ENCODE data around the gene PLCD1.

PLCD1 gene

DNA sequence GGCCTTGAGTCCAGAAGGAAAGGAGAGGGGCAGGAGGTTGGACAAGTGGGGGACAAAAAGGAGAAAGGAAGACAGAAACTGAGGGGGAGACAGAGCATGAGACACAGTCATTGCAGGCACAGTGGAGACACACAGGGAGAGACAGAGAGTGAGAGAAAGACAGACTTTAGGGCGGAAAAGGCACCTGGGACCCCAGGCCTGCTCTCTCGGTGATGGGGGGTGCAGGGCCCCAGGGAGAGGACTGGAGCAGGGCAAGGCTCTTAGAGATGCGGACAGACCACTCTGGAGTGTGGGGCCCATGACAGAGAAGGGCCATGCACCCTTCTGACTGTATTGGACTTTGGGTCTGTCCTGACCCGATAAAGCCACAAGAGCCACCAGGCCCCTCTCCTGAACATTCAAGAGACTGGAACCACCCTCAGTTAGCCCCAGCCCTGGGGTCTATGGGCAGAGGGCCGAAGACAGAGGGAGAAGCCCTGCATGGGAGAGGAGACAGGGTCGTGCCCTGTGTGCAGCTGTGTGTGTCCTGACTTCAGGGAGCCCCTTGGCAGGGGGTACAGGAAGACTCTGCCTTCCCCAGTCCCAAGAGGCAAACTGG lies 12.5 kb downstream of the PLCD1 start:
- H4K20me1 ChIP-seq (ENCODE audit: insufficient read depth, low read length): no peaks in the 10 kb centered on the region
- no peaks in the 10 kb centered on the region for H3K9me3 ChIP-seq (ENCODE audit: insufficient read depth, low read length)
- no peak overlapping the region for H3K9ac ChIP-seq (ENCODE audit: low read length)
- H3K27ac ChIP-seq (ENCODE audit: low read length): no peak overlapping the region
- H3K27me3 ChIP-seq (ENCODE audit: low read depth, low read length): no peaks in the 10 kb centered on the region
- H2AFZ ChIP-seq (ENCODE audit: low read depth, low read length): no peak overlapping the region
- TF ChIP-seq EZH2phosphoT487 (IDR thresholded peaks at IDR 0.05; ENCODE audit: low read depth): no peak
- TF ChIP-seq, protein P1, sequence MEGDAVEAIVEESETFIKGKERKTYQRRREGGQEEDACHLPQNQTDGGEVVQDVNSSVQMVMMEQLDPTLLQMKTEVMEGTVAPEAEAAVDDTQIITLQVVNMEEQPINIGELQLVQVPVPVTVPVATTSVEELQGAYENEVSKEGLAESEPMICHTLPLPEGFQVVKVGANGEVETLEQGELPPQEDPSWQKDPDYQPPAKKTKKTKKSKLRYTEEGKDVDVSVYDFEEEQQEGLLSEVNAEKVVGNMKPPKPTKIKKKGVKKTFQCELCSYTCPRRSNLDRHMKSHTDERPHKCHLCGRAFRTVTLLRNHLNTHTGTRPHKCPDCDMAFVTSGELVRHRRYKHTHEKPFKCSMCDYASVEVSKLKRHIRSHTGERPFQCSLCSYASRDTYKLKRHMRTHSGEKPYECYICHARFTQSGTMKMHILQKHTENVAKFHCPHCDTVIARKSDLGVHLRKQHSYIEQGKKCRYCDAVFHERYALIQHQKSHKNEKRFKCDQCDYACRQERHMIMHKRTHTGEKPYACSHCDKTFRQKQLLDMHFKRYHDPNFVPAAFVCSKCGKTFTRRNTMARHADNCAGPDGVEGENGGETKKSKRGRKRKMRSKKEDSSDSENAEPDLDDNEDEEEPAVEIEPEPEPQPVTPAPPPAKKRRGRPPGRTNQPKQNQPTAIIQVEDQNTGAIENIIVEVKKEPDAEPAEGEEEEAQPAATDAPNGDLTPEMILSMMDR (IDR thresholded peaks at IDR 0.05; ENCODE audit: low read depth, low read length): no peak
- no peak overlapping the region for H3K4me3 ChIP-seq (ENCODE audit: low read length)
- H3K4me1 ChIP-seq (ENCODE audit: low read length): no peaks in the 10 kb centered on the region
- no peak overlapping the region for H3K4me2 ChIP-seq (ENCODE audit: low read length)
- H3K79me2 ChIP-seq (ENCODE audit: low read length): no peaks in the 10 kb centered on the region
- H3K36me3 ChIP-seq (replicated peaks; ENCODE audit: low read depth, low read length): no peaks in the 10 kb centered on the region

DNA sequence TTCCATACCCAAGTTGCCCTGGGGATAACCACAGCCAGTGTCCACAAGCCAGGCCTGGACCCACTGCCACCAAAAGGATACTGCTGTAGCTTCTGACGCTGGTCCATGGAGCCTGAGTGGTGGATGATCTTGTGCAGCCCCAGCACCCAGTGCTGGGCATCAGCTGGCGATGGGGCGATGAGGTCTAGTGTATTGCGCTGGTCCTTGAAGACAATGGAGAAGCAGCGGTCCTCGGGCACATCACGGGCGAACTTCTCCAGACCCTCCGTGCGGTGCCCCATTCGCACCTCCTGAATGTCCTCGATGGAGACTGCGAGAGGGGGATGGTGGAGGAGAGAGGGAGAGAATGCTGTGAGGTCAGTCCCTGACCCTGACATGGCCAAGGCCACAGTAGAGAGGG lies 13.0 kb downstream of the PLCD1 start:
- Histone ChIP-seq H3K79me2 (ENCODE audit: low read length) (no peaks in the 10 kb centered on the region), H3K4me2 (ENCODE audit: low read length) (no peak overlapping the region), H3K27ac (ENCODE audit: low read length) (no peak overlapping the region), H3K36me3 (replicated peaks; ENCODE audit: low read depth, low read length) (no peaks in the 10 kb centered on the region), H2AFZ (ENCODE audit: low read depth, low read length) (no peak overlapping the region), H3K9me3 (ENCODE audit: insufficient read depth, low read length) (no peaks in the 10 kb centered on the region), H3K4me1 (ENCODE audit: low read length) (no peaks in the 10 kb centered on the region), H4K20me1 (ENCODE audit: insufficient read depth, low read length) (no peaks in the 10 kb centered on the region), H3K9ac (ENCODE audit: low read length) (no peak overlapping the region), H3K4me3 (ENCODE audit: low read length) (no peak overlapping the region), H3K27me3 (ENCODE audit: low read depth, low read length) (no peaks in the 10 kb centered on the region)
- TF ChIP-seq, protein P1 (IDR thresholded peaks at IDR 0.05; ENCODE audit: low read depth, low read length): no peak
- TF ChIP-seq EZH2phosphoT487 (IDR thresholded peaks at IDR 0.05; ENCODE audit: low read depth): no peak

DNA sequence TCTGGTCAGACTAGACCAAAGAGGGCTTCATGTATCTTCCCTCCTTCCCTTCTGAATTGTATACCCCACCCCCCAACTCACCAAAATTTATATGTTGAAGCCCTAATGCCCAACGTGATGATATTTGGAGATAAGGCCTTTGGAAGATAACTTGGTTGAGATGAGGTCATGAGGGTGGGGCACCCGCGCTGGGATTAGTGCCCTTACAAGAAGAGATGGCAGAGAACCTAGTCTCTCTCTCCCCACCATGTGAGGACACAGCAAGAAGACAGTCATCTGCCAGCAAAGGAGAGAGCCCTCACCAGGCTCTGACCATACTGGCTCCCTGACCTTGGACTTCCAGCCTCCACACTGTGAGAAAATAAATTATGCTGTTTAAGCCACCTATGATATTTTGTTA lies 13.5 kb downstream of the PLCD1 start:
- no peaks in the 10 kb centered on the region for H3K4me1 ChIP-seq (ENCODE audit: low read length)

DNA sequence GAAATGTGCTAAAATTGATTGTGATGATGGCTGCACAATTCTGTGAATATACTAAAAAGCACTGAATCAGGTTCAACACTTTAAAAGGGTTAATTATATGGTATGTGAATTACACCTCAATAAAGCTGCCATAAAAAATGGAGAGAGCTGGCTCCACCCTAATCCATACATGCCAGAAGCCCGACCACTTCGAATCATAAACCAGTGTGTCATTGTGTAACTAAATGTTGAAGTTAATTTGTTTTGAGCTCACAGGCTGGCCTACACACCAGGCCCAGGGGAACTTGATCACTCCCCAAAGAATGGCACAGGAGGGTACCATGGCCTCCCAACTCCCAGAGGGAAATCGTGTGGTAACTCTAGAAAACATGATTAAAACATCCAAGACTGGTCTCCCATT lies 14.0 kb downstream of the PLCD1 start:
- no peaks in the 10 kb centered on the region for H3K79me2 ChIP-seq (ENCODE audit: low read length)

More for the DNA sequence above, 13.5 kb downstream of the PLCD1 start:
- TF ChIP-seq, protein P1 (IDR thresholded peaks at IDR 0.05; ENCODE audit: low read depth, low read length): no peak
- Histone ChIP-seq H3K27me3 (ENCODE audit: low read depth, low read length) (no peaks in the 10 kb centered on the region), H3K4me2 (ENCODE audit: low read length) (no peak overlapping the region), H3K9me3 (ENCODE audit: insufficient read depth, low read length) (no peaks in the 10 kb centered on the region), H3K79me2 (ENCODE audit: low read length) (no peaks in the 10 kb centered on the region), H3K27ac (ENCODE audit: low read length) (no peak overlapping the region), H4K20me1 (ENCODE audit: insufficient read depth, low read length) (no peaks in the 10 kb centered on the region), H3K4me3 (ENCODE audit: low read length) (no peak overlapping the region), H2AFZ (ENCODE audit: low read depth, low read length) (no peak overlapping the region), H3K9ac (ENCODE audit: low read length) (no peak overlapping the region), H3K36me3 (replicated peaks; ENCODE audit: low read depth, low read length) (no peaks in the 10 kb centered on the region)

More for the DNA sequence above, 14.0 kb downstream of the PLCD1 start:
- TF ChIP-seq, protein P1 (IDR thresholded peaks at IDR 0.05; ENCODE audit: low read depth, low read length): no peak
- TF ChIP-seq EZH2phosphoT487 (IDR thresholded peaks at IDR 0.05; ENCODE audit: low read depth): no peak
- no peaks in the 10 kb centered on the region for H3K4me1 ChIP-seq (ENCODE audit: low read length)
- H3K27ac ChIP-seq (ENCODE audit: low read length): no peak overlapping the region
- no peaks in the 10 kb centered on the region for H3K27me3 ChIP-seq (ENCODE audit: low read depth, low read length)
- no peaks in the 10 kb centered on the region for H3K36me3 ChIP-seq (replicated peaks; ENCODE audit: low read depth, low read length)
- no peak overlapping the region for H2AFZ ChIP-seq (ENCODE audit: low read depth, low read length)
- no peaks in the 10 kb centered on the region for H4K20me1 ChIP-seq (ENCODE audit: insufficient read depth, low read length)
- no peak overlapping the region for H3K4me2 ChIP-seq (ENCODE audit: low read length)
- H3K9me3 ChIP-seq (ENCODE audit: insufficient read depth, low read length): no peaks in the 10 kb centered on the region
- H3K9ac ChIP-seq (ENCODE audit: low read length): no peak overlapping the region
- H3K4me3 ChIP-seq (ENCODE audit: low read length): no peak overlapping the region

Measured in OCI-LY3 (cell line).